NCI-H2107 treated with DMSO at 0.1 percent for 48 hours (cell line): ENCODE measurements around the gene RPL22L1.
"Not testable (repeated sequence)": the region's sequence is repeated elsewhere in the genome, so short reads cannot be mapped to it uniquely, and the experiment has no call there.

Source experiments
- DNase-seq: peaks from one replicate; lab custom pipeline; 2025; ENCODE audit not compliant: unreplicated experiment; lab: John Stamatoyannopoulos, UW

RPL22L1 gene

DNA sequence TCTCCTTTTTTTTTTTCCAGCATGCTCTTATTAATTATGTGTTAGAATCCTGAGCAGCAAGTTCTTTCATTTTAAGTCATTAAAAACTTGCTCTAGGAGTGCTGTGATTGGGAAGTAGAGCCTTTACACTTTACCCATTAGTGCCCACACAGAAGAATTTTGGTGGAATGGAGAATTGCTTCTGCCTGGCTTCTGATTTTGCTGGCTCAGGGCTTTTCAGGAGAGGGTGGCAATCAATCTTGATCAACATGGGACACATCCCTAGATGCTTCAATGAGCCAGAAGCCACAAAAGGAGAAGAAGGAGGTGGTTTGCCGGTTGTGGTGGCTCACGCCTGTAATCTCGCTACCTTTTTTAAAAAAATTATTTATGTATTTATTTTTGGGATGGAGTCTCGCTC lies 39.4 kb downstream of the RPL22L1 start:
- no peak for DNase-seq

DNA sequence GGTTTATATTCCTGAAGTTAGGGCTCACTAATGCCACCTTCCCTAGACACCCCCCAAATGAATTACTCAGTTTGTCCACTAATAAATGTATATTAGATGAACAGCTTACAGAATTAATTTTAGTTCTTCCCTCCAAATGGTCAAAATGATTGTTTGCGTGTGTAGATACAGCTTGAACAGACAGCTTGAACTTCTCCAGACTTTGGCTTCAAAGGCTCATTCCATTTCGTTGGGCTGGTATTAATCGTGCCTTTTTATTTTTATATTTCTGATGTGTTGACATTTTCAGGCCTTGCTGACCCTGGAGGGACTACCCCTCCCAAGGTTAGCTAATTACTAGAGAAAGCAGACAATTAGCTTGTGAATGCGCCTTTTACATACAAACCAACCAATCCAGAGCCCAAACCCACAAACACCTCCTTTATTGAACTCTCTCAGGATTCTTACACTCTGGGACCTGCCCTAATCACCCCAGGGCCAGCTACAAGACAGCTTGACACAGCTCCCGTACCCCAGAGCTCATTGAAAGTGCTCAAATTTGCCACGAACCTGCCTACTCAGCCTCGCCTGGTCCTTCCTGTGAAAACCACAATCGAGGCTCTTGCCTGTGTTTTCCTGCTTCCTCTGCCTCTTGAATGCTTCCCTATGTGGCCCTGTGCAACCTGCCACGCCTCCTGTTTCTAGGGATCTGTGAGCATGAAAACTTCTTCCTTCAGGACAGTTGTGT lies 40.3 kb downstream of the RPL22L1 start:
- no peak for DNase-seq

DNA sequence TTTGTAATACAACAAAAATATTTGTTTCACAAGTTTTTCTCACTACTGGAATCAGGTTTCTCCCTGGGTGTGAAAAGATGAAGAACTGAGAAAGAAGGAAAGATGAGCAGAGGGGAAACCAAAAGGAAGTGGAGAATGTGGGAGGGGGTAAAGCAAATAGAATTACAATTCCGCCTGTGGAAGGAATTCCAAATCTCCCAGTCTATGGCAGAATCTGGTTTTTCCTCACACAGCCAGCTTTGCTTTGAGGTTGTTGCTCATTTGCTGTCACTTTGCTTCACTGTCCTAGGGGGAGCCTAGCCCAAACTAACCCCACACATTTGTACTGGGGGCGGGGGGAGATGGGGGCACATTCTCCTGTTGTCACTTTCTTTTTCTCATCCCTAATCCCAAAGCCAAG lies 43.9 kb downstream of the RPL22L1 start:
- DNase-seq, result no peak

- DNase-seq, result not testable (repeated sequence)
Measured at GRCh38 chr3:170823562-170823961, 46.4 kb downstream of the RPL22L1 start.

DNA sequence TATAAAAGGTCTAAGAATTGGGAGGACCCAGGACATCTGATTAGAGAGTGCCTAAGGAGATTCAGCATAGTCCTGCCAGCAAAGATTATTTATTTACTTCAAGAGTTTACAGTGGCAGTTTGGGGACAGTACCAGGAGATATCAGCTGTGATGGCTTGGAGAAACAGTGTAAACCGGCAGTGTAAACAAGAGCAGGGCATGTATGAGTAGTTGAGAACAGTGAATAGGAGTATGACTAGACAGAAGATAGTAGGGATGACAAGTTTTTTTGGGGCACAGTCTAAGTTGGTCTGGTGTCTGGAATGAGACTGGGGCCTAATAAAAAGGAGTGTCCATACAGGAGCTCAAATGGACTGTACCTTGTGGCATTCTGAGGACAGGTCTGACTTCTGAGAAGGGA lies 51.7 kb downstream of the RPL22L1 start:
- DNase-seq, result not testable (repeated sequence)

DNA sequence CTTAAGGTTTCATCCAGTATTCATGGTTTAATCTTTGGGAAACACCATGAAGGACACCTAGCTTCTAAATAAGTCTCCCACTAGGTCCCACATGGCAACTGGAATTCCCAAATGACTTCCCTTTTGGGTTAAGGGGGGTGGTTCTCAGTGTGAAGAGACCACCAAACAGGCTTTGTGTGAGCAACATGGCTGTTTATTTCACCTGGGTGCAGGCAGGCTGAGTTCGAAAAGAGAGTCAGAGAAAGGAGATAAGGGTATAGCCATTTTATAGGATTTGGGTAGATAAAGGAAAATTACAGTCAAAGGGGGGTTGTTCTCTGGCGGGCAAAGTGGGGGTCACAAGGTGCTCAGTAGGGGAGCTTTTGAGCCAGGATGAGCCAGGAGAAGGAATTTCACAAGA lies 52.5 kb downstream of the RPL22L1 start:
- DNase-seq, result not testable (repeated sequence)

- DNase-seq, result no peak
Measured at GRCh38 chr3:170816841-170817240, 53.2 kb downstream of the RPL22L1 start.

DNA sequence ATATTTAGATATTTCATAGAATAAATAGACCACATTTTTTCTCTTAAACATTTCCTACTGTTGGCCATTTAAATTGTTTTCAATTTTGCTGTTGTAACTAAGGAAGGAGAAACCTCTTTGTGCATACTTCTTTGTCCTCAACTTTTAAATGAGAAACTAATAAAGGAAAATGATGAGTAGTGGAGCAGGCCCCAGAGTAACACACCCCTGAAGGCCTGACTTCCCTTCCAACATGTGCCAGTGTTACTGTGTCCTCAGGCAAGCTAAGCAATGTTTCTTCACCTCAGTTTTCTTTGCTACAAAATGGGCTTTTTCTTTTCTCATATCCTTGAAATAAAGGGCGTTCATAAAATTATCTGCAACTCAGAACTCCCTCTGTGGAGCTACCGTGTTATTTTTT lies 53.7 kb downstream of the RPL22L1 start:
- no peak for DNase-seq

DNA sequence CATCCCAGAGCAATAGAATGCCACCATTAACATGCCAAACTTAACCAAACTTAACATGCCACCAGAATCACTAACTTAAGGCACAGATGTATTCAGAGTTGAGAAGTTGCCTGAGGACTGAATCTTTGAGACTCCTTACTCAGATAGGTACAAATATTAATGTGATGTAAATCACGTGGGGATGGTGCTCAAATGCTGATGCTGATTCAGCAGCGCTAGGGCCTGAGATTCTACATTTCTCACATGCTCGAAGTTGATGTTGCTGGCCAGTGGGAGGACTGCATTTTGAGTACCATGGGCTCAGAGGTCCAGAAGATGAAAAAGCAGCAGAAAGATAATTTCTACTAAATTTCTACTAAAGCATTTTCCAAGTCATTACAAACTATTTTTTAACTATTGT lies 54.1 kb downstream of the RPL22L1 start:
- no peak for DNase-seq

DNA sequence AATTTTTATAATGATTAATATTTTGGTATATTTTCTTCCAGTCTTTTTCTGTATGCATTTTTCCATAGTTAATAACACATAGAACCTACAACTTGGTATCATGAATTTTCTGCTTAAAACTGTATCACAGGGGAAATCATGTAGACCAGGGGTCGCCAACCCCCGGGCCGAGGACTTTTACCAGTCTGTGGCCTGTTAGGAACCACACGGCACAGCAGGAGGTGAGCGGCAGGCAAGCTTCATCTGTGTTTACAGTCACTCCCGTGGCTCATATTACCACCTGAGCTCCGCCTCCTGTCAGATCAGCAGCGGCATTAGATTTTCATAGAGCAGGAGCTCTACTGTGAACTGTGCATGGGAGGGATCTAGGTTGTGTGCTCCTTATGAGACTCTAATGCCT lies 54.7 kb downstream of the RPL22L1 start:
- DNase-seq, result peak; percentile 98
